Activated naive CD8-positive, alpha-beta T cell treated with anti-CD3 and anti-CD28 coated beads, Interleukin-2, amount 50 U/mL, for 24 hours (primary cell): Measurements from ENCODE around the gene DERL2.
"Not testable (repeated sequence)": the region's sequence is repeated elsewhere in the genome, so short reads cannot be mapped to it uniquely, and the experiment has no call there.

Experiments
- ATAC-seq: fragments of 150-1000 bp; cut with Tn5 transposase; one replicate; pipeline ENCODE4 v1.10.0; 2021
- DNase-seq: peaks from one replicate; pipeline ENCODE4 v3.0.0; 2021
- H3K27ac Mint-ChIP-seq: one replicate; pipeline ENCODE4 v1.8.0; 2021; ENCODE audit warnings: mild to moderate bottlenecking, mixed read lengths
- H3K27me3 Mint-ChIP-seq: one replicate; pipeline ENCODE4 v1.8.0; 2021; ENCODE audit warnings: mixed read lengths
- H3K36me3 Mint-ChIP-seq: one replicate; pipeline ENCODE4 v1.8.0; 2021; ENCODE audit warnings: low read depth, mixed read lengths
- H3K4me1 Mint-ChIP-seq: one replicate; pipeline ENCODE4 v1.8.0; 2021; ENCODE audit warnings: mixed read lengths
- H3K4me3 Mint-ChIP-seq: one replicate; pipeline ENCODE4 v1.8.0; 2021; ENCODE audit warnings: mild to moderate bottlenecking, moderate library complexity, mixed read lengths
- H3K9me3 Mint-ChIP-seq: one replicate; pipeline ENCODE4 v1.8.0; 2021; ENCODE audit warnings: mixed read lengths

The DERL2 gene

DNA sequence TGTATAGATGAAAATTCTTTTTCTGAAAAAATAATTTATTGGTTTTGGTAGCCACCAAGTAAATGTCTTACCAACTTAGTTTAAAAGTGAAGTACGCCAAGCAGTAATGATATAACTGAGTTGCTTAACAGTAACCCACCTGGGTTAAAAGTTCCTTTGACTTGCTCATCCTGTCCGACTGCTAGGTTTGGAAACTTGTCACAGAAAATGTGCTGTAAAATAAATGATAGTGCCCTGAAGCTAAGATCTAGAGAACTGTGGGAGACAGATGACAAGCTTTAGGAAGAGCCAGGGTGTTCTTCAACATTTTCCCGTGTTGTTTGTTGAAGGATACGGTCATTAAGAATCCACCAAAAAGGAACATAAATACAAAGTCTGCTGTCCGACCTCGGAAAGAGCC is 5.0 kb downstream of the DERL2 start:
- ATAC-seq (no peak), DNase-seq (no peak)
- Mint-ChIP-seq H3K4me3 (no peak overlapping the region), H3K4me1 (peaks cover 32% of the 10 kb centered on the region), H3K27me3 (no peaks in the 10 kb centered on the region), H3K36me3 (peaks cover 70% of the 10 kb centered on the region), H3K9me3 (no peaks in the 10 kb centered on the region), H3K27ac (no peak overlapping the region)

DNA sequence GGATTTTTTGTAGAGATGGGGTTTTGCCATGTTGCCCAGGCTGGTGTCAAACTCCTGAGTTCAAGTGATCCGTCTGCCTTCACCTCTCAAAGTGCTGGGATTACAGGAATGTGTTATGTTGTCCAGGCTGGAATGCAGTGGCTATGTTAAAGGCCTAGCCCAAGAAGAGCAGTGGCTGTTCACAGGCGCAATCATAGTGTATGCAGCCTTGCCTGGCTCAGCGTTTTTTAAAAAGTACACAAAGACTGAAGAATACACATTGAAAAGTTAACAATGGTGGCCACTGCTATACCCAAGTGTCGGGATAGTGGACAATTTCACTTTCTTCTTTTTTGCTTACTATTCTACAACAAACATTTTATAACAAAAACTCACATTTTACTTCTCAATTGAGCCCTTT is 7.0 kb downstream of the DERL2 start:
- Mint-ChIP-seq H3K4me1 (peaks cover 14% of the 10 kb centered on the region), H3K36me3 (peaks cover 70% of the 10 kb centered on the region), H3K9me3 (no peaks in the 10 kb centered on the region), H3K27ac (no peak overlapping the region), H3K4me3 (no peak overlapping the region), H3K27me3 (no peaks in the 10 kb centered on the region)
- DNase-seq (no peak), ATAC-seq (no peak)

DNA sequence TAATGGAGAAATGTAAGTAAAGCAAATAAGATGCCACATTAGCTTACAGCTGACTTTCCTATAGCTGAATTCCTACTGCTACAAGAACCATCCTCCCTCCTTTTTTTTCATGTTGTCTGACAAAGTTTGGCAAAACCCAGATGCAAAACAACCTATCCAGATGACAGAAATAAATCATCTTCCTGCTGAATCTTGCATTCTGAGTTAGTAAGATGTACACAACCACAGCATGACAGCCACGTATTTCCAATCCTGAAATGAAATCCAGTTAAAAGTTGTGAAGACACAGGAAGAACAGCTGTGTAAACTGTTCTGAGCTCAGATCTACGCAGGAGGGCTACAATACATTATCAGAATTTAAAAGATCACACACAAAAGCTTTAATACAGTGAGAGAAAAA is 12.1 kb downstream of the DERL2 start:
- Mint-ChIP-seq H3K27ac (no peak overlapping the region), H3K27me3 (no peaks in the 10 kb centered on the region), H3K4me1 (peaks cover 10% of the 10 kb centered on the region), H3K36me3 (peaks cover 47% of the 10 kb centered on the region), H3K9me3 (no peaks in the 10 kb centered on the region), H3K4me3 (no peak overlapping the region)
- no peak for DNase-seq
- ATAC-seq: no peak

DNA sequence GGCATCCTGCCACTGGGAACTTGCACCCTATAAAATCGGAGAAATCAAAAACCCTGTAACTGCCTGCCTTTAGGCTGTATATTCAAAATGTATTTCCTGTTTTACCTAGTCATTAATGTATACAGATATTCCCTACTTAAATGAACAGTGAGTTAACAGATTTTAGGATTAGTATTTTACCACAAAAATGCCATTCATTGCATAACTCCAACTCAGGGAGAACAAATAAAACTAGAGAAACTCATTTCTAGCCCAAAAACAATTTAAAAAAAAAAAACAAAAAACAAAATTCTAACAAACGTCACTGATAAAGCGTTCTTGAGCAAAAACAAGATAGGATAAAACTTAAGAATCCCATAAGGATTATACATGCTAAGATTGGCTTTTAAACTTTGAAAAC is 13.5 kb downstream of the DERL2 start:
- H3K27ac Mint-ChIP-seq: no peak overlapping the region
- ATAC-seq: no peak
- H3K9me3 Mint-ChIP-seq: no peaks in the 10 kb centered on the region
- H3K27me3 Mint-ChIP-seq: no peaks in the 10 kb centered on the region
- no peak for DNase-seq
- H3K36me3 Mint-ChIP-seq: peaks cover 38% of the 10 kb centered on the region
- H3K4me3 Mint-ChIP-seq: no peak overlapping the region
- H3K4me1 Mint-ChIP-seq: peaks cover 15% of the 10 kb centered on the region

DNA sequence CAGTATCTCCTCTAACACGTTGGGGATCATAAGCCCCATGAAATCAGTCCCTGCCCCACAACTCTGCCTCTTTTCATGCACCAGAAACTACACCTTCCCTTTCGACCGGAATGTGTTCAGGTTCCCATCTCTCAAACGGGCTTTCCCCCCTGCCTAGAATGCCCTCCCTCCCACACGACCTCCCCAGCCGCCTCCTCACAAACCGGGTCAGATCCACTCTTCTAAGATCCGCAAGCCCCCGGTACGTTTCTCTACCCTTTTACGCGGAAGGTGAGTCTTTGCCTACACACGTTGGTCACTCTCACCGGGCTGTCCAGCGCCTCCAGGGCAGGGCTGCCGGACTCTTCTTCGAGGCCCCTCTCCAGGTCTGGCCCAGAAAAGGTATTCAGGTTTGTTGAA is 17.9 kb downstream of the DERL2 start:
- no peaks in the 10 kb centered on the region for H3K27me3 Mint-ChIP-seq
- H3K36me3 Mint-ChIP-seq: peaks cover 35% of the 10 kb centered on the region
- peak overlapping the region; percentile 95 for H3K4me3 Mint-ChIP-seq
- H3K27ac Mint-ChIP-seq: peak overlapping the region; percentile 68
- no peaks in the 10 kb centered on the region for H3K9me3 Mint-ChIP-seq
- DNase-seq: peak; percentile 19
- ATAC-seq: peak; percentile 7
- H3K4me1 Mint-ChIP-seq: peaks cover 37% of the 10 kb centered on the region

DNA sequence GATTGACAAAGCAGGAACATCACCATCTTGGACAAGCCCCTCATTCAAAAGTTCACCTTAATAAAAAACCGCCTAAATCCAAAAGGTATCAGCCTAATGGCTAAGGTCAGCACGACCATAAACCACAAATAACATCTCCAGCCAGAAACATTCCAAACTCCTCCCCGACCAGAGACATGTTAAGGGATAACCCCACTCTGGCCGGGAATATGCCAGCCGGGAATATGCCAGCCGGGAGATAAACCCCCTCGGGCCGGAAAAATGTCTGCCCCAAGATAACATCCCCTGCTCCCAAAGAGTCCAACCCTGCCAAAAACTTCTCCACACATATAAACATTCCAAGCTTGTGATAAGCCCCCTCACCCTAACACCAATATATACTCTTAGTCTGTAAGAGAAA is 18.6 kb downstream of the DERL2 start:
- no peaks in the 10 kb centered on the region for H3K27me3 Mint-ChIP-seq
- peaks cover 40% of the 10 kb centered on the region for H3K36me3 Mint-ChIP-seq
- H3K4me3 Mint-ChIP-seq: peak overlapping the region; percentile 95
- H3K4me1 Mint-ChIP-seq: peaks cover 37% of the 10 kb centered on the region
- H3K9me3 Mint-ChIP-seq: no peaks in the 10 kb centered on the region
- H3K27ac Mint-ChIP-seq: peak overlapping the region; percentile 68
- ATAC-seq (no peak), DNase-seq (no peak)

DNA sequence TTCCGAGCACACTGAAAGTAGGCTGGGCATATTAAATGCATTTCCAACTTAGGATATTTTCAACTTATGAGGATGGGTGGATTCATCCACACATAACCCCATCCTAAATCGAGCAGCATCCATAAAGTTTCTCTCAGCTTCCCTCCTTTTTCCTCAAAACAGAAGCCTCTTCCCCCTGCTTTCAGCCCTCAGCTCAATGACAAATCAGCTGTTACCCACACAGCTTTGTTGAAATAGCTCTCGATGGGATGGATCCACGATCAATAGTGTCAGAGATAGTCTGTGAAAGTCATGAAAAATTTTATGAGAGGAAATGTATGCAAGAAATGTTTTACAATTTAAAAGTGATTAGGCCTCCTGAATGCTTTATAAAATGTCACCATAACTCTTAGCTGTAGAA is 19.7 kb downstream of the DERL2 start:
- no peak for DNase-seq
- Mint-ChIP-seq H3K4me3 (peak overlapping the region; percentile 95), H3K36me3 (peaks cover 38% of the 10 kb centered on the region), H3K27me3 (no peaks in the 10 kb centered on the region), H3K9me3 (no peaks in the 10 kb centered on the region), H3K4me1 (peaks cover 37% of the 10 kb centered on the region), H3K27ac (no peak overlapping the region)
- ATAC-seq: no peak

DNA sequence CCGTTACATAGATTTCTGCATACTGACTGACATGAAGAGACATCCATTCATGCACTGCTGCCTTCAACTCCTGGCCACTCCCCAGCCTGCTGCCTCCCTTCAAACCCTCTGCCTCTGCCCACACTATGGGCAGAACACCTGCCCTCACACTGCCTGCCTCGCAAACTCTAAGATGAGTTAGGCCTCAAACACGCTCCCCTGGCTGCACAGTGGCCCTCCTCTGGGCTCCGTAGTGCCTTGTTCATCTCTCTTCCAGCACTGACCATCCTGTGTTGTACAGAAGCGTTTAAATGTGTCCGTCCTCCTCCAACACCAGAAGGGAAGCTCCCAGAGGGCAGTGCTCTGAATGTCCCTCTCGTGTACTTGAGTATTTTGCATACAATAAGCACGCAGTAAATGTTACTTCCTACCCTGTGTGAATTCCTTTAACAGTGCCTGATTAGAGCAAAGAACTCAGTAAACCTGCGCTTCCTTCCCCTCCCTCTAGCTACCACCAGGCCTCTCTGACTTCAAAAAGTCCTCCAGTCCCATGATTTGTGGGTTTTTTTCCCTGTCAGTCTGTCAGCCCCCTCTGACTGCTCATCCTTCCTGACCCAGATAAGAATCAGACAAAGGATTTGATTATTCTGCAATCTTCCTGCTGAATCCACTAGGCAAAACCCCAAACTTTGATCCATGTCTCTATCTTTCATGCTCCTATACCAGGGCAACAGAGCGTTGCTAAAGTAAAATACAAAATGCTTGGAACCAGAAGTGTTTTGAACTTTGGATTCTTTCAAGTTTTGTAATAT is 21.1 kb downstream of the DERL2 start:
- no peak for ATAC-seq
- DNase-seq: no peak
- Mint-ChIP-seq H3K36me3 (peaks cover 49% of the 10 kb centered on the region), H3K4me3 (no peak overlapping the region), H3K4me1 (peaks cover 35% of the 10 kb centered on the region), H3K9me3 (no peaks in the 10 kb centered on the region), H3K27me3 (no peaks in the 10 kb centered on the region), H3K27ac (no peak overlapping the region)

DNA sequence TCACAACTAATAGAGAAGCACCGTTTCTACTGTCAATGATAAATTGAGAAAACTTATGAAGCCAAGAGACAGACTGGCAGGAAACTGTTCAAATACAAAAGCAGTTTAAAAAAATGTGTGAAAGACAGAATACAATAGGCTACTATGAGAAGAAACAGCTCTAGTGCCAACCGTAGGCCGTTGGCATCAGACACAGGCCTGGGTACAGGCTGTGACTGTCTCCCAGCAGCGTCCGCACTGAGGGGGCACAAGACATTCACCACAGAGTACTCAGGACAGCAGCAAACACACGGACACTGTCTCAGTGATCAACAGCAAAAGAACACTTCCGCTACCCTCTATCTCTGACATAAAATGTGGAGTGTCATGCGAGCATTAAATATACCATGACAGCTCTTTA is 39.2 kb downstream of the DERL2 start:
- H3K4me3 Mint-ChIP-seq: no peak overlapping the region
- no peak for DNase-seq
- H3K9me3 Mint-ChIP-seq: no peaks in the 10 kb centered on the region
- no peak for ATAC-seq
- H3K27ac Mint-ChIP-seq: no peak overlapping the region
- peaks cover 62% of the 10 kb centered on the region for H3K36me3 Mint-ChIP-seq
- no peaks in the 10 kb centered on the region for H3K27me3 Mint-ChIP-seq
- no peaks in the 10 kb centered on the region for H3K4me1 Mint-ChIP-seq

DNA sequence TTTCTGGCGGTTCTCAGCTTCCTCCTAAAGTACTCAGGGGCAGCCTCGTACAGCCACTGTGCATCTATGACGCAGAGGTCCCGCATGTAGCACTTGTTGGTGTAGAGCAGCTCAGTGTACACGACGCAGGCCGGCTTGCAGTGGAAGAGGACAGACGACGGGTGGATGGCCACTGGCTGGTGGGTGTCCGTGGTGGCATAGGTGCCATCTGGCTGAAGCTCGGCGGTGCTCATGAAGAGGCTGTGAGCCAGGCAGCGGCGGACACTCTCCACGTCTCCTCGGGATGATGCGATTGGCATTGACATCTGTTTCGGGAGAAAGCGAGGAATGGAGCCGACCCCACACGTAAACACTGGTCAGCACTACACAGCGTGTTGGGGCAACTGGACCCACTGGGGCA is 41.8 kb downstream of the DERL2 start:
- Mint-ChIP-seq H3K9me3 (no peaks in the 10 kb centered on the region), H3K27ac (no peak overlapping the region), H3K4me1 (peaks cover 11% of the 10 kb centered on the region), H3K27me3 (no peaks in the 10 kb centered on the region), H3K4me3 (no peak overlapping the region), H3K36me3 (peaks cover 47% of the 10 kb centered on the region)
- ATAC-seq: no peak
- DNase-seq: no peak

DNA sequence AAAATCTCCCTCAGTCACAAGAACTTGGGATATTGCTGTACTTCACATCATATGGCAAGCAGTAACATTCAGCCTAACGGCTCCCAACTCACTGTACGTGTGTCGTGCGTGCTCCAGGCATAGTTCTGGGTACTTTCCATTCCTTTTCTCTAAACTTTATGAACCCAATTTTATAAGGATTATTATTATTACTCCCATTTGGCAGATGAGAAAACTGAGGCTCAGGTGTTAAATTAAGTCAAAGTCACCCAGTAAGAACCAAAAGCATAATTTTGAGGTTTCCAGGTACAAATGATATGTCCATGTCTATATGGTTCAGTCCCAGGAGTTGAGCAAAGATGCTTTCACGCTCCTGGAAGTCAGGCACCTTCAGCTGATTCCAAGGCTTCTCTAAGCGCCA is 42.2 kb downstream of the DERL2 start:
- Mint-ChIP-seq H3K36me3 (peaks cover 43% of the 10 kb centered on the region), H3K9me3 (no peaks in the 10 kb centered on the region), H3K27me3 (no peaks in the 10 kb centered on the region), H3K4me3 (no peak overlapping the region), H3K4me1 (peaks cover 12% of the 10 kb centered on the region), H3K27ac (no peak overlapping the region)
- DNase-seq: no peak
- ATAC-seq: no peak

DNA sequence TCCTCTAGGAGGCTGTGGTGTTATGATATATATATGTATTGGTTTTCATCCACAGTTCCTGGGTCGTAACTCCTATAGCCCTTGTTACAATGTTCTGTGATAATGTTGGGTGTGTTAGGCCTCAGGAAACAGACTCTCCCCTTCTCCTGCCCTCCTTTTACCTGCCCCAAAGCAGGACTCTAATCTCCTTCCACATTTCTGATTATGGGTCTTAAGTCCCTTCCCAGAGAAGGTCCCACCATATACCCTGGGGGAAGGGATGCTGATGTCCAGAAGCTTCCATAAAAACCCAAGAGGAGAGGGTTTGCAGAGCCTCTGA is 46.6 kb downstream of the DERL2 start:
- H3K36me3 Mint-ChIP-seq: peaks cover 52% of the 10 kb centered on the region
- H3K4me3 Mint-ChIP-seq: peak overlapping the region; percentile 93
- H3K4me1 Mint-ChIP-seq: peaks cover 42% of the 10 kb centered on the region
- no peaks in the 10 kb centered on the region for H3K9me3 Mint-ChIP-seq
- ATAC-seq (no peak), DNase-seq (no peak)
- peak overlapping the region; percentile 84 for H3K27ac Mint-ChIP-seq
- no peaks in the 10 kb centered on the region for H3K27me3 Mint-ChIP-seq

DNA sequence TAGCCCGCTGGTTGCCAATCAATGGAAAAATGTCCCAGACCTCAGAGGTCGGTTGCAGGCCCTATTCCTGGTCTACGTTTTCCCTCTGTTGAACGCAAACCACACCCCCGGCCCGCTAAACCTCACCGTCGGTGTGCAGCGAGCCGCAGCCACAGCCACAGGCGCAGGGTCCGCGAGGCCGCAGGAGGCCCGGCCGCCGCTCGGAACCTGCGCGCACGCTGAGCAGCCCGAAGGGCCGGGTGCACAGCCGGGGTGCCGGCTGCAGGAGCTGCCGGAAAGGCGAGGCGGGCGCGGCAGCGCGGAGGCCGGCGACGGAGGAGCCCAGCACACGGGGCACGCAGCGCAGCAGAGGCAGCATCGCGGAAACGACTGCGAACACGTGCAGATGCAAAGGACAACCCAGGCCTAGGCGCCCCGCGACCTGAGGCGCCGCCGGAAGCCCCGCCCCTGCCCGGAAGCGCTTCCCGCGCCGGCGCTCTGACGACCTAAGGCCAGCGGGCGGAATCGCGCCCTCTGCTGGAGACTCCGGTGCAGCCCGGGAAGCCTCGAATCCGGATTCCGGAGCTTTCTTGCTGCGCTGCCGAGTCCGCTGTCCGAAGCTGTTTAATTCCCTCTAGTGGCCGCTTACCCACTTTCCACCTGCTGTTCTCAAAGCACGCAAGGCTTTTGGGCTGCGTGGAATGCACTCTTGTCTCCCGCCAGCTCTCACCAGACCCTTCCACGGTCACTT is 47.1 kb downstream of the DERL2 start, which contains the start of gene C1QBP:
Gene C1QBP (minus strand): TSS at position 440 of the 730 bp plus-strand sequence. CDS start 82 bp downstream, at position 358.
- H3K4me3 Mint-ChIP-seq: peak within 1 kb of the TSS; percentile 93
- peaks cover 53% of the 10 kb centered on the region for H3K36me3 Mint-ChIP-seq
- peak within 1 kb of the TSS; percentile 92 for H3K27ac Mint-ChIP-seq
- peaks cover 43% of the 10 kb centered on the region for H3K4me1 Mint-ChIP-seq
- H3K27me3 Mint-ChIP-seq: no peaks in the 10 kb centered on the region
- ATAC-seq (peak; percentile 94), DNase-seq (peak; percentile 95)
- no peaks in the 10 kb centered on the region for H3K9me3 Mint-ChIP-seq

DNA sequence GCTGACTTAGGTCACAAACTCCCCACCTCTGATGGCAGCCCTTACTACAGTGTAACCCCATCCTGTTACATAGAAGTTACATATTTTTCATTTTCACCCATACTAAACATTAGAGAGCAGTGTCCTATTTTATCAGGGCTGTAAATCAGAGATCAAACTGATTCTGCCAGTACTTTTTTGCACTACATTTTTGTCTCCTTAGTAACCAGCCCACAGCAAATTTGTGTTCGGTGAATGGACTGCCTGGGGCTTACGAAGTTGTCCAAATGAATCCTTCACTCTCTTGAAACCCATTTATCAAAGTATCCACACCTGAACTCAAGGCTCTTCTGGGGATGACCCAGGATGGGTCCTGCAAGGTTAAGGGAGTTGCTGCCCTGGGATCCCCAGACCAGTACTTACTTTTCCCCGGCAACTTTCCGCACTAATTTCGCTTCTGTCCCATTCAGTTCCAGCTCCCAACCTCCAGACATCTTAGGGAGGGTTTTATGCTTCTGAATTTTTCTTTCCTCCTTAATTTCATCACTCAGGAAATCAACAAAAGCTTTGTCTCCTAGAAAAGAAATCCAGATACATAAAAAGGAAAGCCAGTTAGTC is 48.2 kb downstream of the DERL2 start:
- ATAC-seq: no peak
- no peaks in the 10 kb centered on the region for H3K9me3 Mint-ChIP-seq
- peak overlapping the region; percentile 92 for H3K27ac Mint-ChIP-seq
- peaks cover 48% of the 10 kb centered on the region for H3K4me1 Mint-ChIP-seq
- H3K27me3 Mint-ChIP-seq: no peaks in the 10 kb centered on the region
- peaks cover 56% of the 10 kb centered on the region for H3K36me3 Mint-ChIP-seq
- H3K4me3 Mint-ChIP-seq: peak overlapping the region; percentile 93
- no peak for DNase-seq

DNA sequence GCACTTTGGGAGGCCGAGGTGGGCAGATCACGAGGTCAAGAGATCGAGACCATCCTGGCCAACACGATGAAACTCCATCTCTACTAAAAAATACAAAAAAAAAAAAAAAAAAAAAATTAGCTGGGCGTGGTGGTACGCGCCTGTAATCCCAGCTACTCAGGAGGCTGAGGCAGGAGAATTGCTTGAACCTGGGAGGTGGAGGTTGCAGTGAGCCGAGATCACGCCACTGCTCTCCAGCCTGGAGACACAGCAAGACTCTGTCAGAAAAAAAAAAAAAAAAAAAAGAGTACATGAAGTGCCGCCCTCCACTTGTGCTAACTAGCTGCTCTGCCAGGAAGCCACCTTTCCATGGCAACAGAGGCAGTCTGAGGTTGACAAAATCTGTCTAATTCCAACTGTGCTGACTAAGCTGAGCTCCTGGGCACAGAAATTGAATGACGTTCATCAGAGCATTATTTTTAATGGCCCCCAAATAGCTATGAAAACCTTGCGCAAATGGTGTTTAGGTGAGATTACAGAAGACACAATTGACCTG is 50.1 kb downstream of the DERL2 start:
- not testable (repeated sequence) for ATAC-seq, DNase-seq, H3K9me3 Mint-ChIP-seq, H3K27me3 Mint-ChIP-seq
- peaks cover 68% of the 10 kb centered on the region for H3K36me3 Mint-ChIP-seq
- H3K27ac Mint-ChIP-seq: peak overlapping the region; percentile 68
- peak overlapping the region; percentile 93 for H3K4me3 Mint-ChIP-seq
- peaks cover 48% of the 10 kb centered on the region for H3K4me1 Mint-ChIP-seq
